Activated CD4-positive, alpha-beta T cell treated with anti-CD3 and anti-CD28 coated beads, Interleukin-2, amount 50 U/mL, for 16 hours (primary cell): ENCODE results near the gene SOX2.
"Not testable (repeated sequence)": the region's sequence is repeated elsewhere in the genome, so short reads cannot be mapped to it uniquely, and the experiment has no call there.

Experiments used
- DNase-seq: peaks from one replicate; pipeline ENCODE4 v3.0.0-alpha.2; 2020

SOX2 gene

GRCh38 chr3:181724192-181724965 is 12.7 kb downstream of the SOX2 start:
- no peak for DNase-seq

GRCh38 chr3:181725131-181725731 is 13.5 kb downstream of the SOX2 start:
- DNase-seq = no peak

- no peak for DNase-seq
These were observed 14.1 kb downstream of the SOX2 start for GRCh38 chr3:181725830-181726229.

GRCh38 chr3:181726351-181727330 is 14.9 kb downstream of the SOX2 start:
- DNase-seq = no peak

GRCh38 chr3:181727341-181728032 is 15.8 kb downstream of the SOX2 start:
- no peak for DNase-seq

- DNase-seq = no peak
These were observed 17.0 kb downstream of the SOX2 start for GRCh38 chr3:181728470-181729340.

GRCh38 chr3:181729341-181729869 is 17.7 kb downstream of the SOX2 start:
- no peak for DNase-seq

GRCh38 chr3:181730316-181730715 is 18.6 kb downstream of the SOX2 start:
- no peak for DNase-seq

GRCh38 chr3:181730934-181731333 is 19.2 kb downstream of the SOX2 start:
- DNase-seq = no peak

GRCh38 chr3:181735911-181736310 is 24.2 kb downstream of the SOX2 start:
- no peak for DNase-seq

GRCh38 chr3:181738551-181738950 is 26.8 kb downstream of the SOX2 start:
- DNase-seq = no peak

GRCh38 chr3:181739628-181740027 is 27.9 kb downstream of the SOX2 start:
- DNase-seq = no peak

GRCh38 chr3:181741417-181741816 is 29.7 kb downstream of the SOX2 start:
- no peak for DNase-seq

GRCh38 chr3:181752202-181752671 is 40.5 kb downstream of the SOX2 start:
- no peak for DNase-seq

- DNase-seq = no peak
These were observed 41.7 kb downstream of the SOX2 start for GRCh38 chr3:181753391-181753790.

- no peak for DNase-seq
These were observed 44.2 kb downstream of the SOX2 start for GRCh38 chr3:181755959-181756358.

GRCh38 chr3:181756645-181757297 is 45.0 kb downstream of the SOX2 start:
- DNase-seq = no peak

- no peak for DNase-seq
These were observed 46.1 kb downstream of the SOX2 start for GRCh38 chr3:181757694-181758306.

- DNase-seq = no peak
These were observed 50.2 kb downstream of the SOX2 start for GRCh38 chr3:181761906-181762305.

GRCh38 chr3:181764033-181764432 is 52.3 kb downstream of the SOX2 start:
- DNase-seq = not testable (repeated sequence)
